Endothelial cell of umbilical vein (primary cell): ENCODE results near the gene RYR1. TPM values are rescaled to one million over a fixed set of nuclear protein-coding genes. Genes with fewer than 3 reads are reported as not detected.

ENCODE experiments used
- BruUV-seq: library from RNA; stranded (reverse); fragments of 400-500 nt; replicated peaks from 2 replicates; lab custom pipeline; 2021; lab: Mats Ljungman, UMichigan
- CTCF ChIA-PET: fragments of 300-600, 350-600 bp; sonication (Branson Sonifier 250); formaldehyde crosslinking; loops from one replicate; lab custom pipeline; 2021; ENCODE audit warnings: antibody characterized with exemption, inconsistent platforms; lab: Charles Lee
- POLR2A ChIA-PET: fragments of 300-600, 350-600 bp; sonication (Branson Sonifier 250); formaldehyde crosslinking; loops from one replicate; lab custom pipeline; 2021; ENCODE audit warnings: antibody characterized with exemption, inconsistent platforms; lab: Charles Lee
- DNase-seq: peaks from one replicate; pipeline ENCODE4 v3.0.0-alpha.2; 2011; ENCODE audit warnings: low read depth, low spot score
- FAIRE-seq: peaks from 2 replicates; lab custom pipeline; 2011; peaks lifted over from hg19 to GRCh38; lab: Jason Lieb, UNC
- H2AFZ ChIP-seq: 2 replicates; pipeline ENCODE4 v1.6.0; 2012; ENCODE audit warnings: low read depth, low read length, control low read depth, inconsistent platforms
- H3K27ac ChIP-seq: 2 replicates; pipeline ENCODE4 v1.5.1; 2011; ENCODE audit warnings: low read depth, mild to moderate bottlenecking, control low read depth, low read length, moderate library complexity; ENCODE audit not compliant: insufficient read depth
- H3K27me3 ChIP-seq, 2 experiments: 2 replicates each; pipeline versions ENCODE4 v1.6.0 to v1.6.1; 2011; ENCODE audit warnings: low read length in 2 of 2, mixed read lengths in 1 of 2; ENCODE audit not compliant: control insufficient read depth in 2 of 2, insufficient read depth in 2 of 2
- H3K36me3 ChIP-seq, 2 experiments: 2 replicates in 1 of 2; 3 replicates in 1 of 2; pipeline ENCODE4 v1.5.1; 2011; ENCODE audit warnings: low read length in 2 of 2, mild to moderate bottlenecking in 1 of 2, moderate library complexity in 1 of 2; ENCODE audit not compliant: control insufficient read depth in 2 of 2, insufficient read depth in 2 of 2; ENCODE audit errors: extremely low read depth in 1 of 2
- H3K4me1 ChIP-seq: 3 replicates; pipeline ENCODE4 v1.5.1; 2011; ENCODE audit warnings: mild to moderate bottlenecking, low read length; ENCODE audit not compliant: control insufficient read depth, insufficient read depth; ENCODE audit errors: extremely low read depth
- H3K4me2 ChIP-seq: 2 replicates; pipeline ENCODE4 v1.6.1; 2011; ENCODE audit warnings: low read length, control low read depth, mixed read lengths; ENCODE audit not compliant: insufficient read depth
- H3K4me3 ChIP-seq, 3 experiments: fragments of 200-600 bp in 1 of 3; sonication (generic), shearing (Covaris generic) in 1 of 3; replicated peaks in 1 of 3; 2 replicates each; pipeline ENCODE4 v1.5.1; 2011 to 2016; ENCODE audit warnings: control low read depth in 3 of 3, low read length in 3 of 3, mild to moderate bottlenecking in 2 of 3, inconsistent platforms in 1 of 3, low read depth in 1 of 3, moderate library complexity in 1 of 3; ENCODE audit not compliant: insufficient read depth in 1 of 3
- H3K79me2 ChIP-seq: 2 replicates; pipeline ENCODE4 v1.6.0; 2012; ENCODE audit warnings: low read length, inconsistent platforms; ENCODE audit not compliant: control insufficient read depth, insufficient read depth
- H3K9ac ChIP-seq: replicated peaks from 2 replicates; pipeline ENCODE3; 2011; ENCODE audit warnings: low read length, control low read depth; ENCODE audit not compliant: insufficient read depth; ENCODE audit errors: extremely low read depth
- H3K9me1 ChIP-seq: replicated peaks from 3 replicates; pipeline ENCODE4 v1.6.0; 2011; ENCODE audit warnings: mild to moderate bottlenecking, low read length; ENCODE audit not compliant: control insufficient read depth, insufficient read depth; ENCODE audit errors: extremely low read depth
- H3K9me3 ChIP-seq: replicated peaks from 2 replicates; pipeline ENCODE4 v1.5.1; 2012; ENCODE audit warnings: low read length, inconsistent platforms; ENCODE audit not compliant: control insufficient read depth, insufficient read depth
- H4K20me1 ChIP-seq: replicated peaks from 2 replicates; pipeline ENCODE3; 2011; ENCODE audit warnings: mild to moderate bottlenecking, low read length; ENCODE audit not compliant: control insufficient read depth, insufficient read depth; ENCODE audit errors: extremely low read depth
- CTCF ChIP-seq, 2 donors: IDR thresholded peaks; 1 replicate in 1 of 2; 2 replicates in 1 of 2; pipeline ENCODE4 v1.5.1; 2011; ENCODE audit warnings: low read length in 2 of 2, mild to moderate bottlenecking in 2 of 2, moderate library complexity in 2 of 2, control low read depth in 1 of 2, inconsistent platforms in 1 of 2, low read depth in 1 of 2; ENCODE audit not compliant: insufficient read depth in 1 of 2; ENCODE audit errors: extremely low read depth in 1 of 2
- EZH2 ChIP-seq: IDR thresholded peaks from 2 replicates; pipeline ENCODE4 v1.6.1; 2012; ENCODE audit warnings: borderline replicate concordance, low read depth, mild to moderate bottlenecking, moderate library complexity, low read length, inconsistent platforms; ENCODE audit not compliant: severe bottlenecking
- FOS ChIP-seq: IDR thresholded peaks from 2 replicates; pipeline ENCODE4 v1.6.1; 2011; ENCODE audit warnings: mild to moderate bottlenecking, low read length, moderate library complexity, borderline replicate concordance; ENCODE audit not compliant: insufficient read depth
- GATA2 ChIP-seq: IDR thresholded peaks from 2 replicates; pipeline ENCODE4 v1.7.0; 2011; ENCODE audit warnings: low read depth, mild to moderate bottlenecking, moderate library complexity, mixed read lengths, low read length; ENCODE audit not compliant: insufficient read length, insufficient read depth
- JUN ChIP-seq: IDR thresholded peaks from 2 replicates; pipeline ENCODE4 v1.6.1; 2011; ENCODE audit warnings: borderline replicate concordance, low read depth; ENCODE audit not compliant: insufficient read length, insufficient read depth
- MAX ChIP-seq: IDR thresholded peaks from 2 replicates; pipeline ENCODE4 v1.6.1; 2011; ENCODE audit not compliant: insufficient read depth, insufficient read length
- MYC ChIP-seq: IDR thresholded peaks from one replicate; pipeline ENCODE4 v1.6.1; 2011; ENCODE audit warnings: mild to moderate bottlenecking, low read depth, low read length
- POLR2A ChIP-seq: IDR thresholded peaks from 2 replicates; pipeline ENCODE4 v1.6.1; 2012; ENCODE audit warnings: low read depth, mild to moderate bottlenecking, control low read depth, low read length
- dilution Hi-C: fragments of 300-500 bp; cut with MboI; formaldehyde crosslinking; loops from one replicate; pipeline ENCODE4 v1.15.0; 2019; ENCODE audit warnings: low sequenced_read_pairs; ENCODE audit not compliant: extremely low pct_ligation_motif_present
- intact Hi-C: fragments of 100-400 bp; cut with micrococcal nuclease; formaldehyde crosslinking; loops from one replicate; pipeline ENCODE4 v1.10.0; 2022
- polyA plus RNA-seq, 4 experiments: library from polyadenylated mRNA; depleted of rRNA in 3 of 4; stranded (reverse) in 3 of 4; unstranded in 1 of 4; fragments of >200 nt; gene quantifications; 2 replicates each; pipeline versions ENCODE4 v1.2.1 to v1.2.3, GENCODE V29; 2011 to 2012; ENCODE audit warnings: missing spikeins in 1 of 4
- total RNA-seq: library from RNA; stranded (reverse); gene quantifications from 2 replicates; pipeline ENCODE4 v1.2.3, GENCODE V29; 2021

Gene RYR1
- total and polyA plus RNA-seq, 2 donors (not counting 3 experiments of a cell fraction or from before 2014, with no cell fraction given), result under 0.01 to 0.02 TPM

GRCh38 chr19:38488096-38488495 is 54.6 kb downstream of the RYR1 start:
- Histone ChIP-seq H3K9me1 (no peaks in the 10 kb centered on the region), H3K9ac (no peak overlapping the region), H3K4me2 (no peak overlapping the region), H3K27ac (no peak overlapping the region), H4K20me1 (no peaks in the 10 kb centered on the region), H3K4me3 (no peak overlapping the region), H3K79me2 (no peaks in the 10 kb centered on the region), H3K27me3 (no peaks in the 10 kb centered on the region), H3K4me1 (no peaks in the 10 kb centered on the region), H3K36me3 (no peaks in the 10 kb centered on the region), H2AFZ (no peak overlapping the region), H3K9me3 (no peaks in the 10 kb centered on the region)
- no TSS peak for BruUV-seq
- ChIA-PET CTCF (no interaction called here), POLR2A (no interaction called here)
- FAIRE-seq (no peak), DNase-seq (no peak)
- intact Hi-C loops, result no loop called here
- TF ChIP-seq JUN, result no peak
- no peak for TF ChIP-seq EZH2
- TF ChIP-seq MAX, result no peak
- no peak for TF ChIP-seq CTCF (IDR thresholded peaks at IDR 0.05; ENCODE audit: extremely low read depth in 1 of 2, insufficient read depth in 1 of 2, low read depth in 1 of 2, low read length in 2 of 2)
- TF ChIP-seq GATA2, result no peak
- TF ChIP-seq POLR2A, result no peak
- no peak for TF ChIP-seq FOS
- TF ChIP-seq MYC, result no peak
- dilution Hi-C loops, result no loop called here
